GM19025 (cell line): ENCODE data around the gene CD200R1L.

Experiments
- ATAC-seq: cut with Tn5 transposase; IDR thresholded peaks from one replicate; pipeline ENCODE4 v1.9.1; 2021; ENCODE audit warnings: mild to moderate bottlenecking, low read depth, moderate library complexity; ENCODE audit not compliant: unreplicated experiment

Gene CD200R1L

DNA sequence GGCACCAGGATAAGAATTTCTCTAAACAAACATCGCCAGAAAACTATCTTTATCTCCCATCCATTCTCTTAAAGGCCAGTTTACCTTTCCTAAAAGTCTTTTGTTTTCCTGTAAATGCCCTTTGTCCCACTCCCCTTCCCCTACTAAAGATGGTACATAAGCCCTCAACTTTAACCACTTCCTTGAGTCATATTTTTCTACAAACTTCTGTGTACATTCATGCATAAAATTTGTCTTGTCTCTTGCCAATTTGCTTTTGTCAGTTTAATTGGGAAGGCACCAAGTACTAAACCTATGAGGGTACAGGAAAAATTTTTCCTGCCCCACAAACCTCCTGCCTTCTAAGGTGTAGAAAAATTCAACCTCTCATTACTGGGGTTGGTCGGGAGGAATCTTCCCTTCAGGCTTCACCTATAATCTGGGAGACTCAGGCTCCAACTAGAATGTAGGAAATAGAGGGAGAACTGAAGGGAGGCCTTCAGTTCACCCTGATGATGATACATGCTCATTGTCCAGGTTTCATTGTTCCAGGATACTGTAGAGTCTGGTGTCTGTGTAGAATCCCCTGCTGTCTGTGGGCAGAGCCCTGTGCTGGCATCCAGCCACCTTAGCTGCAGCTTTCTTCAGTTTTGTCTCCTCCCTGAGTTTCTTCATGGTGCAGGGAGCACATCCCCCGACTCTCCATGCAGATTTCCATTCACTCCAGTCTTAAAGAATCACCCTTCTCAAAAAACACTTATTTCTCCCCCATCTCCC, 53.2 kb downstream of the CD200R1L start:
- ATAC-seq: no peak

DNA sequence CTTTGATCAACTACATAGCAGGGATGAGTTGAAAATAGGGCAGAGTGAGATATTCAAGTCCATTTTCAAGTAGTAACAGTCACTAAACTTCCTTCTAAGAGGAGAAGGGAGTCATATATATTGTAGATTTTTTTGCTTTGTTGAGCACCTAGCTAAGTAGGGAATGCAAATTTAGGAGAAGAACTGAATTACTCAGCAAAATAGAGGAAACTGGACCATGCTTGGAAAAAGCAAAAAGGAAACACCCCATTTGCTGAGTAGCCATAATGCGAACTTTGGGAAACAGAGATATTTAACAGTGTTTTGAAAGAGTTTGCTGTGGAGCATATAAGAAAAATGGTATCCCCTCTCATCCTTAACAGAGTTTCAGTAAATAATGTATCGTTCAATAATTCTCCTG, 54.9 kb downstream of the CD200R1L start:
- no peak for ATAC-seq

DNA sequence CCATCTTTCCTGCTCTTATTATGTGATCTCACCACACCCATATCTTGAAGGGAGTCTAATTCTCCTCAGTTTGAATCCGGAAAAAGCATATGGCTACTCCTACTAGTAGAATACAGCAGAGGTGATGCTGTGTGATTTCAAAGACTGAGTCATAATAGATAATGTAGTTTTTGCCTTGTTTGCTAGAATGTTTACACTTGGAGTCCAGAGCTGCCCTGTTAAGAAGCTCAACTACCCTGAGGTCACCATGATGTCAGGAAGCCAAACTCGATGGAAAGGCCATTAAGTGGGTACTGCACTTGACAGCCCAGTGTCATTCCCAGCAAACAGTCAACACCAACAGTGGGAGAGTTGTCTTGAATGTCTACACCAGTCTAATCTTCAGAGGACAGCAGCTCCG, 56.9 kb downstream of the CD200R1L start:
- no peak for ATAC-seq

DNA sequence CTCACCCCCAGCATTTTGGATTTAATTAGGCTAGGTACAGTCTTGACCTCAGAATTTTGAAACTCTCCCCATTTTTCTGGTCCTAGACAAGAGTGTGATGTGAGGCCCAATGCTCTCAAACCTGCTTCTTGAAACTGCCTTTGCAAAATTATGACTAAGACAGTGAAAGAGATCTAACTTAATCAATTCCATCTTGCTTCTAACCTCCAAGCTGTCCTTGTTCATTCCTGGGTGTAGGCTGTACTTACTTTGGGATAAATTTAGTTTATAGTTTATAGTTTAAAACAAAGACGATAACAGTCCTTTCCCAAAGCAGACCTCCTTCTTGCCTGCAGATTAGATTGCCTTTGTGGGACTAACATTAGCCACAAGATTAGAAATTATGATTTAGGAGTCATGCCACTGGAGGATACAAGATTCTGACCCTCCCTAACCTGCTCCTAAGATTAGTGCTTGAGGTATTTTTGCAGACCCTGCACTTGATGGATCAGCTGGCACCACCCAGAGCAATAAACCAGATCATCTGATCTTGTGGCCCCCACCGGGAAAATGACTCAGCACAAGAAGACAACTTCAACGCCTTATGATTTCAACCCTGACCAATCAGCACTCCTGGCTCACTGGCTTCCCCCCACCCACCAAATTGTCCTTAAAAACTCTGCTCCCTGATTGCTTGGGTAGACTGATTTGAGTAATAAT, 59.6 kb downstream of the CD200R1L start:
- ATAC-seq: no peak

DNA sequence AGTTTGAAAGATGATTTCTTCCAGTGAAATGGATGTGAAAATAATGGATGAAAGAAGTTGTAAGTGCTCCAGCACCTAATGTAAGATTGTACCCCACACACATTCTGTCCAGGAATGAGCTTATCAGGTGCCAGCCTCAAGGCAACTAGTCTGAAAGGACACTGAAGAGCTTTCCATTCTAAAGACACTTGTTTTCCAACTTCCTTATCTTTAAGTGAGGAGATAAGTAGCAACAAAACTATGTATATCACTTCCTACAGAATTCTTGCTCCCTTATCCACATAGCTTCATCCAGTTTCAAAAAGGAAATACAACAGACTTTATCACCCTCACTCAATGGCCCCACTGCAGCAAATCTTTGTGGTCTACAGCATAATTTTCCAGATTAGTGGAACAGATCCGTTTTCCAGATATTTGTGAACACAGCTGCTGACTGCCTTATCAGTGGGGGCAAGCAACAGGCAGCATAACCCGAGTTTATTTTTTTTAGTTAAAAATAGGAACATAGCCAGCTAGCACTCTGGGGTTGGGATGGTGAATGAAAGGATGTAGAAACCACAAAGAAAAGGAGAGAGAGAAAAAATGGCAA, 60.6 kb downstream of the CD200R1L start:
- no peak for ATAC-seq

DNA sequence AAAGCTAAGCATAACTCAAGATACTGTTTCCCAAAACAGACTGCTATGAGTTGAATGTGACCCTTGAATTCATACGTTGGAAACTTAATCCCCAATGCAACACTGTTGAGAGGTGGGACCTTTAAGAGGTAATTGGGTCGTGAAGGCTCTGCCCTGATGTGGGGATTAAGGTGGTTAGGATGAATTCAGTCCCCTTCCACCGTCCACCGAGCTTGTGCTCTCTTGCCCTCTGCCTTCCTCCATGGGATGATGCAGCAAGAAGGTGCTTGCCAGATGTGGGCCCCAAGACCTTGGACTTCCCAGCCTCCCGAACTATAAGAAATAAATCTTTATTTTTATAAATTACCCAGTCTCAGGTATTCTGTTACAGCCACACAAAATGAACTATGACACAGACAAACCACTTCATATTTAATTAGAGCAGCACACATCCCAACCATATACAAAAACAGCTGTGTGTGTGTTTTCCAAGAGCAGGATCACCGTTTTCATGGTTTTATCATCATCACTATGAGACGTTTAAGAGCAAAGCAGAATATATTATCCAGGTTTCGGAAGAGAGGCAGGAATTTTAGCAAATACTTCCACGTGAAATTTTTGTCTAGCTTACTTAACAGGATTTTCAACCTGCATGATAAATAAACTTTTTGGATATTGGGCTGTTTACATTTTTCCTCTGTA, 61.2 kb downstream of the CD200R1L start:
- no peak for ATAC-seq

DNA sequence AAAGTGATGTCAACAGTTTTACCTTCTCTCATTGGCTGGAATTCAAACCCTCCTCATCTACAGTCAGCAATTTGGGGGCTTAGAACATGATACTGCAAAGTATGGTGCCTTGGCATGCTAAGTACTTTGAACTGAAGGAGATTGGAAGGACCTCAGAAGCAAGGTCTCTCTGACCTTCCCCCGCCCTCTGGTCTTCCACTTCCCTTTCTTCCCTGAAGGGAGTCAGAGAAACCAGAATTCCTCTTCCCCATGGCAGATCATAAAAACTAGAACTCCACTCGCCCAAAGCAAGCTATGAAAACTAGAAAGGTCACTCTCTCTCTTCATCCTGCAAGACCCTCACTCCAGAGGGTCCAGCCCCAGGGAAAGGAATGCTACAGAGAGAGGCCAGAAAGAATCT, 64.2 kb downstream of the CD200R1L start:
- ATAC-seq: no peak

DNA sequence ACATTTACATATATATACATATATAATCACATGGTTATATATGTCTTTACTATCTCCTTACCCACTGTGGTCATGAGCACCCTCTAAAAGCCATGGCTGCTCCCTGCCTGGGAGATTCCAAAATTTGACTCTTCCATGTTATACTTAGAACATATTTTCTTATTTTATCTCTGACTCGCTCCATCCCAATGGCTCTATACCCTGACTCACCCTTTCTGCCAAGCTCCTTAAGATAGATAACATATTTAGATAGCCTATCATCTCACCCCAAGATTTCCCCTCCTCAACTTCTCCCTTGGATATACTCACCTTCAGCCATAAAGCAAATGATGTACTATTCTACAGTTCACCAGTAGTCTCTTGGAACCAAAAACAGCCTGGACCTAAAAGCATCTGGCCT, 65.1 kb downstream of the CD200R1L start:
- no peak for ATAC-seq

DNA sequence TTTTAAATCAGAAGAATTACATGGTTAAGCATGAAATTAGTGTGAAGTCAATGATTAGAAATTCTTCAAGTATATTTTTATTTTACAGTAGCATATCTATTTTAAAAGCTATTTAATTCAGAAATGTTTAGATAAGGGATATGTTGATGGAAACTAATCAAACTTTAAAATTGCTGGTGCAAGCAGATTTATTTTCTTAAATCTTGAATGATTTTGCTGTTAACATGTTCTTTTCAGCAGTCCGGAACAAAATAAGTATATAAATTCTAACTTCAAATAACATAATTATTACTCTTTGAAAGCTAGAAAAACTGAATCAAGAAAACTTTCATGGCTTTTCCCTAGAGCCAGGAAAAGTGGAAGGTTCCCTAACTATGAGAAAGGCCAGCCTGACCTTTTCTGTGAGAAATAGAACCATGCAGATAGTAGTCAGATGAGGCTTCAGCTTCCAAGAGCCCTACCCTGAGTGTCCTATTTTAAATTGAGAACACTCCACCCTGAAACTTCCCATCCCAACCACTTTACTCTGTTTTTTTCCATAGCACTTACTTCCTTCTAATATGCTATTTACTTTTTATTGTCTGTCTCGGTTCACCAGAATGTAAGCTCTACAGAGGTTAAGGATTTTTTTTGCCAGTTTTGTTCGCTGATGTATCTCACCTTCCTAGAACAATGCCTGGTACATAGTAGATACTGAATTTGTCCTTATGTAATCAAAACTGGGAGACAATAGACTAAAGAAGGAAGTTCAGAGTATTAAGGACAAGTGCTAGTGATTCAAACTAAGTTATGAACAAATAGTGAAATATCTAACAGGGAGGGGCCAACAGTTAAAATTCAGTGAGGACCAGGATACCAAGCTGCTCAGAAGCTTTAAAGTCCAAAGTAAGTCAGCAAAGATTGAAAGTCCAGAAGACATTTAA, 66.8 kb downstream of the CD200R1L start:
- ATAC-seq: no peak

DNA sequence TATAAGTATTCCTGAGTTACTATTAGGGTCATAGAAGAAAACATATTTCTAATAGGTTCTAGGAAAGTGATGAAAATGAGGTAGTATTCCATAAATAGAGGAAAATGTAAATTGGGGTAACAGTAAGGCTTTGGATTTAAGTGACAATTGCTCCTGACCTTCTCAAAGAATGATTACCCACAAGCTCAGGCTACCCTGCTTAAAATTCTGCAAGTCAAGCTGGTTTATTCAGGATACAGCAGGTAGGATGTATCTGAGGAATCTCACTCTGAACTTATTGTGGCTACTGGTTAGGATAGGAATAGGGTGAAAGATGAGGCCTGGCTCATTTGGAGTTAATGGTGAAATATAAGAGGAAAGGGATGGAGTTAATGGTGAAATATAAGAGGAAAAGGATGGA, 67.7 kb downstream of the CD200R1L start:
- no peak for ATAC-seq

DNA sequence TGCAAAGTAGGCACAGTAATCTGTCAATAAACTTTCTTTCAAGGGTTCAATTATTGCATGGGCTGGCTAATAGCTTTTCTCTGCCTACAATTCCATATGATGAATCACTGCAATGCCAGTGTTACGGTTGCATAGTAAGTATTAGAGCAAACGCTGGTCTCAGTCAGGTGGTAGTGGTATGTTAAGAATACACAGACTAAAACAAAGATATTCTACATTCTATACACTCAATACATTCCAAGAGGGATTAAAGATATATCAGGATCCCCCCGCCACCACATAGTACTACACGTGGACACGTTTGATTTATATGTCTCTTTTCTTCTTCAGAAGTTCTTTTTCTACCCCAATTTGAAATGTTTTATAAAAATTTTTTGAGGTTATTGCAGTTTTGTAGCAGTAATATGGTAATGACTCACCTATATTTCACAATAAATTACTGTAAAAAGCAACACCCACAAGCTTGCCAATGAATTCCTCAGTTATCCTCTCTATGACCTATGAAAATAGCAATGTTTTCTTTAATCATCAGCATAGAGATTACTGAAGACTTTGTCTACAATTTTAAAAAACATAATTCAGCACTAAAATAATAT, 68.2 kb downstream of the CD200R1L start:
- ATAC-seq: no peak

DNA sequence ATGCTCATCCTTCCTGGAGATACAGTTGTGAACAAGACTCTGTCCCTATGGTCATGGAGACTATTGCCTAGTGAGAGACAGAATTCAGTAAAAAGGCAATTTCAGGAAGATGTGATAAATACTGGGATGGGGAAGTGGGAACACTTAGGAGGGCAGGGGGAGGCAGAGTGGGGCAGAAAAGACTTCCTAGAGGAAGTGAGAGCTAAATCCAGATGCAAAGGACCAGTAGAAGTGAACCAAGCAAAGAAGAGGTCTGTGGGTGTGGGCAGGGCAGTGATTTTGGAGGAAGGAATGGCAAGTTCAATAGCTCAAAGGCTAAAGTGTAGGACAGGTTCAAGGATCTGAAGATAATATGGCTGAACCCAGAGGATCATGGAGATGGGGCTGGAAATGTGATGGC, 68.9 kb downstream of the CD200R1L start:
- no peak for ATAC-seq

DNA sequence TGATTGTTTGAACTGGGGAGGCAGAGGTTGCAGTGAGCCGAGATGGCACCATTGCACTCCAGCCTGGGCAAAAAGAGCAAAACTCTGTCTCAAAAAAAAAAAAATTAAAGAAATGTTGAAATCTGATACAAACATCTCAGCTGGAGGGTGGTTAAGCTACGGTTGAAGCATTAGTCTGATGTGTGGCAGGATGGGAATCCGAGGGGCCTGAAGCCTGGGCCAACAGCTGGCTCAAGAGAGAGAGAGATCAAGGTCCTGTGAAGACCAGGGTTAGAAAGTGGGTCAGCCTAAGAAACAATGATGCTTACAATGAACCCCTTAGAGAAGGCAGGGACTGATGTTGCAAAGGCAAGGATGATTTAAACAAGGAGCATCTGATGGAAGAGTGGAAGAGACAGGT, 69.8 kb downstream of the CD200R1L start:
- no peak for ATAC-seq

DNA sequence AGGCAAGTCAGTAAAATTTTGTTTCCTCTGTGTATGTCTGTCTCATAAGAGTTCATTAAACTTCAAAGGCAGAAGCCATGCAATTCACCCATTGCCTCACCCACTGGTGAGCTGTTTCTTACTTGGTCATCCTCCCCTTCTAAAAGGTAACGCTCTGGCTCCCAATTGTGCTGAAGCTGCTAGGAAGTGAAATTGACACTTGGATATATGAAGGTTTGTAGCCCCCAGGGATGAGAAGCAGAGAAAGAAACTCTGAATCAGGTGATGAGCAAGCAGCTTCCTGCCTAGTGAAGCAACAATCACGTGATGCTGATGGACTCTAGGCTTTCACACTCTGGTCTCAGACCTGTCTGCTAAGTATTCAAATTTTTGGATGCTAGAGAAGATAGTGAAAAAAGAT, 70.7 kb downstream of the CD200R1L start:
- ATAC-seq: no peak

DNA sequence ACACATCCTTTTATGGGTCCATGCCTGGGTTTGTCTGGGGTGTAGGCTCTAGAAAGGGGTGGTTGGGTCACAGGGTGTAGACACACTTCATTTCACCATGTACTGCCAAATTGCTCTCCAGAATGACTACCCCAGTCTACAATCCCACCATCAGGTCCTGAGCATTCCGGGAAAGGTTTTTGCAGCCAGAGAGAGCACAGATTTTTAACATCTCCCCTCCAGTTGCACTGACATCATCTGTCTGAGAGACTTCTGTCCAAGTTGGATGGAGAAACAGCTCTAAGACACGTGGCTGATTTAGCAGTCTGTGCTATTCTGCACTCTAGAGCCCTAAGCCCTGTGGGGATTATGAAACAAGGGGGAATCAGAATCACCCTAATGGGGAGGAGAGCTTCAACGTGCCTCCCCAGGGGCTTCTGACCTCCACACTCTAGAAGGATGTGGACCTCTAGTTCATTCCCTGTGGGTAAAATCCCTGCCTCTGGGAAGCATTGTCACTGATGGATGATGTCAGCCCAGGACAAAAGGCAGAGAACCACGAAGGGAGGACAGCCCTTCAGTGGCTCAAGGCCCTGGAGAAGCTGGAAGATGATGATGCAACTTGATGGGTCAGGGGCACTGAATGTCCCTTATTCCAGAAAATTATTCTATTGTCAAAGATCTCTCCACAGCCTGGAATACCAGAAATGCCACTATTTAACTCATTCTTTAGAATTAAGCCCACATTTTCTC, 71.5 kb downstream of the CD200R1L start:
- ATAC-seq: no peak

DNA sequence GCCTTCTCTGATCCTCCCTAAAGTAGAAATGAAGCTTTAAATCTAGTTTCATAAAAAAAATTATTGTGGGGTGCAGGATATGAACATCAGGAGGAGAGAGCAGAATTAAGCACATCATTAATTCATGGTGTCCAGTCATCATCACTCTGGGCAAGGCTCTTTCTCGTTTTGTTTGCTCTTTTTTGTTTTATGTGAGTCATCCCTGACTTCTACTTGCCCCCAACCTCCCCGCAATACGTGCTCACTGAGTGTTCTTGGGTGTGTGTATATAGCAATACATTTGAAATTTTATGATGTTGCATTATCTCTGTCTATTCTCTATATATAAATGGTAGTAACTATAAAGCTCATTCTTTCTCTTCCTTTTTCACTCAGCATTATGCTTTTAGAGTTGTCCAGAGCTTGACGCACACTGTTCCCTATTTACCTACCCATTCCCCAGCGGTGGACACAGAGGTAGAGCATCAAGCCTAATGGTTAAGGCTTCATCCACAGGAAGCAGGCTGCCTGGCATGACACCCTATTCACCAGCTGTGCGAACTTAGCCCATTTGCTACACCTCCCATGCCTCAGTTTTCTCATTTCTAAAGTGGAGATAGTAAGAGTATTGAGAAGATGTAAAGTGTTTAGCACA, 72.3 kb downstream of the CD200R1L start:
- ATAC-seq: no peak

DNA sequence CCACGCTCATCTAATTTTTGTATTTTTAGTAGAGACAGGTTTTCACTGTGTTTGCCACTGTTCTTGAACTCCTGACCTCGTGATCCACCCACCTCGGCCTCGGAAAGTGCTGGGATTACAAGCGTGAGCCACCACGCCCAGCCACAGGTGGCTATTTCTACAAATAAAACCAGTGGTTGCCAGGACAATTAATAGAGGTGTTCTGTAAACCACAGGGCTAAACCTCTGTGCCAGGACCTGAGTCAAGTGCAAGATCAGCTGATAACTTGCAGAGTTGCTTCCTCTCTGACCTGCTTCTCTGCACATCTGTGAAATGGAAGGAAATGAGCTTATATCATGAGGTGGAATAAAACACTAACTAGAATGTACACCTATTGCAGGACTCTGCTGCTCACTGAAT, 72.8 kb downstream of the CD200R1L start:
- ATAC-seq: no peak

DNA sequence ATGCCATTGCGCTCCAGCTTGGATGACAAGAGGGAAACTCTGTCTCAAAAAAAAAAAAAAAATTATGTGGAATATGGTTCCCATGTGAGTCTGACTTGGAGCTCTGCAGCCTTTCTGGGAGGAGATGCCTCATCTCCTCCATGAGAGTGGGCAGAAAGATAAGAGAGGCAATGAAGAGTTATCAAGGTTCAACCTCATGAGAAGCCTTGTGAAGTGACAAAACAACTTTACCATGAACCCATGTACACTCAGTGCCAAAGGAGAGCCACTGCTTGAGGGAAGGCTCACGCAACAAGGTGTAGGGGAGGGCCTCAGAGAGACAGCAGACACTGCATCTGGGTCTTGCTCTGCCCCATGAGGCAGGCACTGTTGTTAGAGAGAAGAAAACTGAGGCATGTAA, 75.7 kb downstream of the CD200R1L start:
- ATAC-seq: no peak
